DMS53 (cell line): ENCODE data around the gene AMBP.

ENCODE experiments used
- DNase-seq: peaks from one replicate; lab custom pipeline; 2025; lab: John Stamatoyannopoulos, UW

AMBP gene

GRCh38 chr9:114072184-114073140 lies 5.6 kb downstream of the AMBP start:
- no peak for DNase-seq

DNA sequence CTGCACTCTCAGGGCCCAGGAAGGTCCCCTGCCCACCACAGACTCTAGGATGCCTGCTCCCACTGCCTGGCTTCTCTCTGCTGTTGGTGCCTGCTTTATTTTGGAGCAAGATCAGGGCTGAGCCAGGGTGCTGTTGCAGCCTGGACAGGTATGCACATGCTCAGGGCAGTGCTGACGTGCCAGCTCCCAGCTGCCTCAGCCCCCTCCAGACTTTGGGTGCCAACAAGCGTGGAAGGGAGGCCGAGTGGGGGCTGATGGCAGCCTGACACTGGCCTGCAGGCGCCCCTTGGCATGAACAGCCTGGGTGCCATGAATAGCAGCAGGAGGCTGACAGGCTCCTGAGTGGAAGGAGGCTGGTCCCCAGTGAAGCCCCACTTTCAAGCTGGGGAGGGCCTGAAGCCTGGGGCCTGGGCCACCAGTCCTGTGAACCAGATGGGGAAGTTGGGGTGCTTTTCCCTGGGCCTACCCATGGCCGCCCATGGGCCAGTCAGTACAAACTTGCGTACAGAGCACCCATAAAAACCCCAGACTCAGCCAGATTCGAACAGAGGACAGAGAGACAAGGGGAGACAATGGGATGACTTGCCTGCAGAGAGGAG lies 6.8 kb downstream of the AMBP start:
- DNase-seq = no peak

GRCh38 chr9:114070188-114071103 lies 7.7 kb downstream of the AMBP start:
- no peak for DNase-seq

DNA sequence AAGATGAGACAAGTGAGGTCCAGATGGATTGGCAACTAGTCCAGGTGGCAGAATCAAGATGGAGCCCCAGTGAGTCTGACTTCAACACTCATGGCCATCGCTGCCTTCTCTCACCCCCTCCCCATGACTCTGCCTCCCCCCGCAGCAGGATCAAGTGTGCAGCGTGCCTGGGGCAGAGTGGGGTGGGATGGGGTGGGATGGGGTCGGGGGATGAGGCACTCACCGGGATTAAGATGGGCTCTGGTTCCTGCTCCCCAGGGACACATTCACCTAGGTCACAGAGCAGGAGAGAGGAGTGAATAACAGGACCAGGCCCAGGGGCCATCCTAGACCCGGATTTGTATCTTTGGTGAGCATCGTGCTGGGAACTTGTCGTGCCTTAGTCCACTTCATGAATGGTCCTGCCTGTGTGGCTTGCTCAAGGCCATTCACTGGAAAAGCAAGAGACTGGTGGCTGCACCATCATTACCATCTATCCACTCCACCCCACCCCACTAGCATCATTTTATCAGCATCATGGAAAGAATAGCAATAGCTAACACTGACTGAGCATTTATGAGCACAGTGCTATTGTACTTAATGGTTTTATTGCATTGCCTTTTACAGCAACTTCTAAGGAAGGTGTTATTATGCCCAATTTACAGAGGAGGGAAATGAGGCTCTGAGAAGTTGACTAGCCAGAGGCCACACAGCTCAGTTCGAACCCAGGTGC lies 8.5 kb downstream of the AMBP start:
- no peak for DNase-seq

DNA sequence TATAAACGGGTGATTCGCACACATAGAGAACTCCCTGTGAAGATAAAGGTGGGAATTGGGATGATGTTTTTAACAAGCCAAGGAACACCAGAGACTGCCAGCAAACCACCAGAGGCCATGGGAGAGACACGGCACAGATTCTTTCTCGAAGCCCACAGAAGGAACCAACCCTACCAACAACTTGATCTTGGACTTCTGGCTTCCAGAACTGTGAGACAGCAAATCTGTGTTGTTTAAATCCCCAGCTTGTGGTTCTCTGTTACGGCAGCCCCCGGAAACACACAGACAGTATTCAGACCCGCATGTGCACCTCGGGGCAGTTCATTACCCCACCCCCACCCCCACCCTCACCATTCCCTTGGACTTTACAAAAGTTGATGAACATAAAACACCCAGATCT lies 12.8 kb downstream of the AMBP start:
- DNase-seq = no peak

- DNase-seq = peak; percentile 18
Observed at GRCh38 chr9:114061830-114062474, 16.1 kb downstream of the AMBP start.

DNA sequence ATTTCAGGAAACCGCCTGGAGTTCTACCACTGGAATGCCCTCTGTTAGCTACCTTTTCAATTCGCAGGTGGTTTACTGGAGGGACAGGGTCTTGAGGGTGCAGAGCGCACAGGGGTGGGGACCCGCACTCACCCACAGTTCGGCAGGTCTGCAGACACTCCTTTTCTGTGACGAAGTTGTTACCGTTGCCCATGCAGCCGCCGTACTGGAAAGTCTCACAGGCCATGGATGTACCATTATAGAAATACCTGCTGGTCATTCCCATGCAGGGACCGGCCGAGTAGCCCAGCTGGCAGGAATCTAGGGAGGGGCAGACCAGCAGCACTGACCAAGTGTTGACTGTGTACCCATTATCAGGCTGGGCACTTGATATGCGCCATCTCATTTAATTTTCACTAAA lies 16.8 kb downstream of the AMBP start:
- no peak for DNase-seq

GRCh38 chr9:114060711-114061110 lies 17.4 kb downstream of the AMBP start:
- DNase-seq = no peak

DNA sequence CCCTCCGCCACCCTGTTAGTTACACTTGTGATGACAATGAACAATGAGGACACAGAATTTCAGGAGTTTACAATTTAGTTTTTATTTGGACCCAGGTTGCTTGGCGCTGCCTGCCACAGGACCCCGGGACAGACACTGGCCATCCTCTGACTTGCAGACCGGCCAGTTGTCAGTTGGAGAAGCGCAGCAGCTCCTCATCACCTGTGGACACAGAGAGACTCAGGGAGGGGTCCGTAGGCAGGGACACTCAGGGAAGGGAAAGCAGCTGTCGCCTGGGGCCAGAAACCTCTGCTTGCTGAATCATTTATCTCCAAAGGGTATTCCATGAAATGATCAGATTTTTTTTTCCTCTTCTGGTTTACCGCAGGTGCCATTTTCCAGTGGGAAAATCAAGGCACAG lies 18.0 kb downstream of the AMBP start:
- no peak for DNase-seq

- DNase-seq = no peak
Observed at GRCh38 chr9:114059047-114059803, 18.9 kb downstream of the AMBP start.

GRCh38 chr9:114058688-114059046 lies 19.4 kb downstream of the AMBP start:
- no peak for DNase-seq

DNA sequence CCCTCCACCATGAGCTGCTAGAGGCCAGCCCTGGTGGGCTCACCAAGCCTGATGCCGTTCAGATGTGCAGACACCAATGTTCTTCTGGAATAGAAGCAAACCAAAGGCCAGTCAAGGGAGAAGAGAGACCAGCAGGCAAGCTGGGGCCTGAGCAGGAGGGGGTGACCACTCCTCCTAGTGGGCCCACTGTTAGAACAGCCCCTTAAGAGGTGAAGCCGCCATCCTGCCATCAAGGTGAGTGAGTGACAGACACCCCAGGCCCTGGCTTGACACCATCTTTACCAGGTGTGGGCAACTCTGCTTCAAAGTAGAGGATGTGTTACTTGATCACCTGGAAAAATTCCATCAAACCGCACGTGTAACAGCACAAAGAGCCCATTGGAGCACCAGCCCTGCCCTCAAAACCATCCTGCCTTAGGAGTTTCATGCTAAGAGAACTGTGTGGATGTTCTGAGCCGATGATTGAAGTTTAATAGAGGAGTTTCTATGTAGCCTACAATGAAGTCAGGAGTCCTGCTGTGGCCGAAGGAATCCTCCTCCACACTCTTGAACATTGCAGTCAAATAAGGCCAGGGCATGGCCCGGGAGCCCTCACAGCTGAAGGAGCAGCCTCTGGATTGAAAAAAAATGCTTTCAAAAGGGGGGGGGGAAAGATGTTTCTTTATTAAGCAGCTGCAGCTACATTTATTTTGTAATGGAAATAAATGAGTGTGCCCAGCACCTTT lies 20.8 kb downstream of the AMBP start:
- no peak for DNase-seq

- DNase-seq = no peak
Observed at GRCh38 chr9:114056527-114056926, 21.6 kb downstream of the AMBP start.

DNA sequence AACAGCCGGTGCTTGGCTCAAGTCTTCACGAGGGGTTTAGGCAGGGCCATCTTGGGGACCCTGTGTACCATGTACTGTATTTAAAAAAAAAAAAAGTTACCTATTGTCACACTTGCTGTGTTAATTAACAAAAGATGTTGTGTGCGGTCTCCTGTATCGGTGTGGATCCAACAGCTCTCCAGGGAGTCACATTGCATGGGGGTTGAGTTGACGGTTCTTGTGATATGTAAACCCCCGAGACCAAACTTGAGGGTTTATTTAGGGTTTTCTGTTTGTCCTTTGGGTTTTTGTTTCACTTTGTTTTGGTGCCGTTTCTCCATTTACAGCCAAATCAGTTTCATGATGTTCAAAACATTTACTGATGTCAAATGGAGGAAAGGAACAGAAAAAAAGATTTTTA lies 22.2 kb downstream of the AMBP start:
- DNase-seq = no peak

DNA sequence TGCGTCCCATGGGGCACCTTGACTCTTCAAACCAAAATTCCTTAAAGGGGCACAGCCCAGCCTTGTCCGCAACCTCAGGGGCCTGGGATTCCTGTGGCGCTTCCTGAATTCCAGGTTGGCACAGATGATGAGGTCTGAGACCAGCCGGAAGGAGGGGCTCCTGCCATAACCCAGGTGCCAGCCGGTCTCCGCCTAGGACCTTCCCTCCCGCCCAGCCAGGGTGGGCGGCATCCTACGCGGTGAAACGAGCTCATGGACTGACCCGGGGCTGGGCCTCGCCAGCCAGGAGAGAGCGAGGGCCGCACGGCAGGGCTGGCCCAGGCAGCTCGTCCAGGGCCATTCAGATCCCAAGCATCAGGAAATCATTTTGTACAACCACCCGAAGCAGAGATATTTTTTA lies 23.0 kb downstream of the AMBP start:
- no peak for DNase-seq

GRCh38 chr9:114054191-114054690 lies 23.9 kb downstream of the AMBP start:
- no peak for DNase-seq

GRCh38 chr9:114053246-114054005 lies 24.7 kb downstream of the AMBP start:
- no peak for DNase-seq

- no peak for DNase-seq
Observed at GRCh38 chr9:114051706-114052105, 26.4 kb downstream of the AMBP start.

GRCh38 chr9:114051281-114051680 lies 26.8 kb downstream of the AMBP start:
- DNase-seq = no peak
